ENCODE data around the gene ATAT1.

DNA sequence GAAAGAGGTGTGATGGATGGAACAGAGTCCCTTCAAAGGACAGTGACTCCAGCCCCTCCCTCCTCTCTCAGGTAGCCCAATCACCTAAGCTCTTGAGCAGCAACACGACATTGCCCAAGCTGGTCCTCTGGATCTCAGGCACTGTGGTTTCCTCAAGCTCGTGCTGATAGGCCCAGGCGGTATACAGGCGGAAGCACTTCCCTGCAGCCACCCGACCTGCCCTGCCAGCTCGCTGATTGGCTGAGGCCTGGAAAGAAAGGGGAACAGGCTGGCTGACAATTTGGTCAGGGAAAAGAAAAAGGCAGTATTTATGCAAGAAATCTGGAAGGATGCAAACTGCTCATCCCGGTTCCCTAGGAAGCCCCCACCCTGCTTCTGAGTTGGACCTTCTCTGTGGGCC, 29.8 kb downstream of the ATAT1 start:
- TF ChIP-seq, protein P1, sequence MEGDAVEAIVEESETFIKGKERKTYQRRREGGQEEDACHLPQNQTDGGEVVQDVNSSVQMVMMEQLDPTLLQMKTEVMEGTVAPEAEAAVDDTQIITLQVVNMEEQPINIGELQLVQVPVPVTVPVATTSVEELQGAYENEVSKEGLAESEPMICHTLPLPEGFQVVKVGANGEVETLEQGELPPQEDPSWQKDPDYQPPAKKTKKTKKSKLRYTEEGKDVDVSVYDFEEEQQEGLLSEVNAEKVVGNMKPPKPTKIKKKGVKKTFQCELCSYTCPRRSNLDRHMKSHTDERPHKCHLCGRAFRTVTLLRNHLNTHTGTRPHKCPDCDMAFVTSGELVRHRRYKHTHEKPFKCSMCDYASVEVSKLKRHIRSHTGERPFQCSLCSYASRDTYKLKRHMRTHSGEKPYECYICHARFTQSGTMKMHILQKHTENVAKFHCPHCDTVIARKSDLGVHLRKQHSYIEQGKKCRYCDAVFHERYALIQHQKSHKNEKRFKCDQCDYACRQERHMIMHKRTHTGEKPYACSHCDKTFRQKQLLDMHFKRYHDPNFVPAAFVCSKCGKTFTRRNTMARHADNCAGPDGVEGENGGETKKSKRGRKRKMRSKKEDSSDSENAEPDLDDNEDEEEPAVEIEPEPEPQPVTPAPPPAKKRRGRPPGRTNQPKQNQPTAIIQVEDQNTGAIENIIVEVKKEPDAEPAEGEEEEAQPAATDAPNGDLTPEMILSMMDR (IDR thresholded peaks at IDR 0.05 in 8 of 11, conservative IDR thresholded peaks at IDR 0.05 in 3 of 11), result no peak
- no peak for TF ChIP-seq POLR2A (IDR thresholded peaks at IDR 0.05)
- TF ChIP-seq POLR2AphosphoS5 (IDR thresholded peaks at IDR 0.05), result peak in 1 of 3 donors; percentile 11

Data from spleen (tissue), 7 donors.